ENCODE results near the gene USF2. TPM values are rescaled to one million over a fixed set of nuclear protein-coding genes. Genes with fewer than 3 reads are reported as not detected.

The USF2 gene
- total RNA-seq, 3 donors from 2014 or later = 94.5 to 131 (median 116) TPM

DNA sequence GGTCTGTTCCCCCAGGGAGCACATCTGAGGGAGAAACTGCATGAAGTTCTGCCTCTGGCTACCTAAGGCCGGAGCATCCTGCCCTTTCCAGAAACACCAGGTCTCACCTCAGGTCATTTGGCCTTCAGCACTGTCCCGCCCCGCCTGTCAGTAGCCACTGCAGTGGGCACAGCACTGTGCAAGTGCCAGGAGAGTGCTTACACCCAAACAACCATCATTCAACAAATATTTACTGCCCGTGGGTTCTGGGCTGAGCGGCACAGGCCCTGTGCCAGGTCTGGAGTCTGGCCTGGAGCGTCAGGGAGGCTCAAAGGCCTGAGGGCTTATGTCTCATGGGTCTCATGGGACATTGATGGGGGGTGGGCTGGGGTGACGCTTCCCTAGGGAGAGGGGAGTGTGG, 2.8 kb downstream of the USF2 start:
- Histone ChIP-seq H3K9me3 (no peaks in the 10 kb centered on the region), H3K4me1 (ENCODE audit: low read depth) (peaks cover 12% of the 10 kb centered on the region), H3K4me3 (no peak overlapping the region), H3K36me3 (ENCODE audit: low read depth) (peaks cover 5% of the 10 kb centered on the region)
- ATAC-seq (no peak), DNase-seq (no peak)
- TF ChIP-seq, protein P1, sequence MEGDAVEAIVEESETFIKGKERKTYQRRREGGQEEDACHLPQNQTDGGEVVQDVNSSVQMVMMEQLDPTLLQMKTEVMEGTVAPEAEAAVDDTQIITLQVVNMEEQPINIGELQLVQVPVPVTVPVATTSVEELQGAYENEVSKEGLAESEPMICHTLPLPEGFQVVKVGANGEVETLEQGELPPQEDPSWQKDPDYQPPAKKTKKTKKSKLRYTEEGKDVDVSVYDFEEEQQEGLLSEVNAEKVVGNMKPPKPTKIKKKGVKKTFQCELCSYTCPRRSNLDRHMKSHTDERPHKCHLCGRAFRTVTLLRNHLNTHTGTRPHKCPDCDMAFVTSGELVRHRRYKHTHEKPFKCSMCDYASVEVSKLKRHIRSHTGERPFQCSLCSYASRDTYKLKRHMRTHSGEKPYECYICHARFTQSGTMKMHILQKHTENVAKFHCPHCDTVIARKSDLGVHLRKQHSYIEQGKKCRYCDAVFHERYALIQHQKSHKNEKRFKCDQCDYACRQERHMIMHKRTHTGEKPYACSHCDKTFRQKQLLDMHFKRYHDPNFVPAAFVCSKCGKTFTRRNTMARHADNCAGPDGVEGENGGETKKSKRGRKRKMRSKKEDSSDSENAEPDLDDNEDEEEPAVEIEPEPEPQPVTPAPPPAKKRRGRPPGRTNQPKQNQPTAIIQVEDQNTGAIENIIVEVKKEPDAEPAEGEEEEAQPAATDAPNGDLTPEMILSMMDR (IDR thresholded peaks at IDR 0.05) = no peak
- intact Hi-C loops (cut with DNase I, micrococcal nuclease) = no loop called here

DNA sequence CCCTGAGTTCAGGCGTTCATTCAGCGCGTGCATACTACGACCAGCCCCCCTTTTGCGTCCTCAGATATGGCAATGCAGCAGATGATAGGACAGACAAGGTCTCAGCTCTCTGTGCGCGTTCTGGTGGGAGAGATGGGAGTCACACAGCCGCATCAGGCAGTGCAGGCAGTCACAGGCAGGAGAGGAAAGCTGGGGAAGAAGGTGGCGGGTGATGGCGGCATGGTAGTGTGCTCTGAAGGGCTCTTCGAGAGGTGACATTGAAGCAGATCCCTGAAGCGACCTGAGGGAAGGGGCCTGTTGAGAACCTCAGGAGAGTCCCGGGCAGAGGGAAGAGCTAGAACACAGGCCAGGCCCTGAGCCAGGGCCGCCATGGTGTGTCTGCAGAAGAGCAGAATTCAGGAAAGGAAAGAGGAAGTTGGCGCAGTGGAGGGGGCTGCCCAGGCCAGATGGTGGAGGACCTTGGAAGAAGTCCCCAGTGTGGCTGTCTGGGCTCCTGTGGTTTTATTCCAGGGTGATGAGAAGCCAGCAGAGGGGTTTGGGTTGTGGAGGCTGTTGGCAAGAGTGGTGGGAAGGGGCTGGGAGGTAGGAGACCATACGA, 3.5 kb downstream of the USF2 start:
- Histone ChIP-seq H3K9me3 (no peaks in the 10 kb centered on the region), H3K36me3 (ENCODE audit: low read depth) (peaks cover 5% of the 10 kb centered on the region), H3K4me1 (ENCODE audit: low read depth) (peaks cover 7% of the 10 kb centered on the region), H3K4me3 (no peak overlapping the region)
- intact Hi-C loops (cut with DNase I, micrococcal nuclease) = no loop called here
- DNase-seq (peak in 1 of 3 donors; percentile 57), ATAC-seq (no peak)
- TF ChIP-seq, protein P1 (IDR thresholded peaks at IDR 0.05) = no peak

DNA sequence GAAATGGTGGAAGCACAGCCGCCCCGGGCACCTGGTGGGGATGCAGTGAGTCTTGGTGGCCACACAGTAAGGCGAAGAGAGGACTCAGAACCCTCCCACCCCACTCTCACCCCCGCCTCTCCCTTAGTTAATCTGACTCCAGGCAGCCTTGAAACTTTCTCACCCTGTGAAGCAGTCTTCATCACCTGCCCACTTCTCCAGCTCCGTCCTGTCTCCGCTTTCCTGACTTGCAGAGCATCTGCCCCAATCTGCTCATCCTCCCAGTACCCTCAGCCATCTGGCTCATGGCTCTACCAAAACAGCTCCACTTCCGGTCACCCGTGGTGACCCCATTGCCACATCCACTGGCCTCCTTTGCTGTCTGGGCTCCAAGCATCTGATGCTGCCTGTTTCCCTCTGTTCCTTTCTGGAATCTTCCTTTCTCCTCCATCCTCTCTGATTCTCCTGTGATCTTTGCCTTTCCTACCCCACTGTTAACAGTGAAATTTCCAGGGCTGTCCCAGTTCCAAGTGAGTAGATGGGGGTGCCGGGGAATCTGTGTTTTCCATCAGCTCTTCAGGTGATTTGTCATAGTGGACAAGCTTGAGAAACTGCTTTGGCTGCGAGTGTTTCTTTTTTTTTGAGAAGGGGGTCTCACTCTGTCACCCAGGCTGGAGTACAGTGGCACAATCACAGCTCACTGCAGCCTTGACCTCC, 4.3 kb downstream of the USF2 start:
- no peak for DNase-seq
- TF ChIP-seq, protein P1 (IDR thresholded peaks at IDR 0.05) = no peak
- intact Hi-C loops (cut with DNase I, micrococcal nuclease) = no loop called here
- Histone ChIP-seq H3K4me3 (no peak overlapping the region), H3K4me1 (ENCODE audit: low read depth) (peaks cover 7% of the 10 kb centered on the region), H3K36me3 (ENCODE audit: low read depth) (peaks cover 5% of the 10 kb centered on the region), H3K9me3 (no peaks in the 10 kb centered on the region)
- no peak for ATAC-seq

DNA sequence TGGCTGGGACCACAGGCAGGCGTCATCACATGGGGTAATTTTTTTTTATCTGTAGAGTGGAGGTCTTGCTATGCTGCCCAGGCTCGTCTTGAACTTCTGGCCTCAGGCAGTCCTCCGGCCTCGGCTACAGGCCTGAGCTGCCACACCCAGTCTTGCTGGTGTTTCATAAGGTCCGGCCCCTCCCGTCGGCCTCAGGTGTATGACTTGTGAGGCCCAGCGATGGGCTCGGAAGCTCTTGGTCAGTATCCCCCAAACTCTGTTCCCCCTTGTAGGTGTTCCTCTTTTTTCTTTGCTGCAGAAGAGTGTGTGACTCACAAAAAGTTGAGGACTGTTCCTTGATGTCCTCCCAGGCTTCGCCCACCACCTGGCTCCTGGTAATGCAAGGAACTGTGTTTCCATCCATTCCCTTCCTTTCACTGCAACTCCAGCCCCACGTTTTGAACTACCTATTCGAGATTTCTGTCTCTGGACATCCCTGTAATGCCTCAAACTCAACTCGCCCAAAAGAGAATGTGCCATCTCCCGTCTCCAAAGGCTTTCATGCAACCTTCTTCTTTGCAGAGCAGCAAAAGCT, 5.0 kb downstream of the USF2 start:
- ATAC-seq = no peak
- peaks cover 5% of the 10 kb centered on the region for H3K36me3 ChIP-seq (ENCODE audit: low read depth)
- H3K4me3 ChIP-seq = no peak overlapping the region
- TF ChIP-seq, protein P1 (IDR thresholded peaks at IDR 0.05) = no peak
- DNase-seq = no peak
- no peaks in the 10 kb centered on the region for H3K9me3 ChIP-seq
- intact Hi-C loops (cut with DNase I, micrococcal nuclease) = no loop called here
- peaks cover 7% of the 10 kb centered on the region for H3K4me1 ChIP-seq (ENCODE audit: low read depth)

DNA sequence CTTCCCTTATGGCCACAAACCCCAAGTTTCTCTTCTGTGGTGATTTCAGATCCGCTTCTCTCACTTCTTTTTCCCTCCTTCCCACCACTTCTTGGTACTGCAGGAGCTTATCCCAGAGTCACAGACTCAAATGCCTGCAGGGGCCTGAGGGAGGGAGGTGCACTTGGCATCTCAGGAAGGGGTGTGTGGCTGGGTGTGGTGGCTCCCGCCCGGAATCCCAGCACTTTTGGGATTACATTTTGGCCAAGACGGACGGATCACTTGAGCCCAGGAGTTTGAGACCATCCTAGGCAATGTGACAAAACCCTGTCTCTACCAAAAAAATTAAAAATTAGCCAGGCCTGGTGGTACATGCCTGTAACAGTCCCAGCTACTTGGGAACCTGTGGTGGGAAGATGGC, 5.6 kb downstream of the USF2 start:
- DNase-seq = no peak
- H3K4me3 ChIP-seq = no peak overlapping the region
- no peak for ATAC-seq
- intact Hi-C loops (cut with DNase I, micrococcal nuclease) = no loop called here
- TF ChIP-seq, protein P1 (IDR thresholded peaks at IDR 0.05) = no peak
- peaks cover 7% of the 10 kb centered on the region for H3K4me1 ChIP-seq (ENCODE audit: low read depth)
- peaks cover 5% of the 10 kb centered on the region for H3K36me3 ChIP-seq (ENCODE audit: low read depth)
- H3K9me3 ChIP-seq = no peaks in the 10 kb centered on the region

All from mucosa of descending colon (tissue), 3 donors.